SK-N-MC (cell line): Measurements from ENCODE around the gene LIME1.
A peak's percentile ranks its signal among the peaks of the same experiment; 100 is the strongest.

Experiments used
- DNase-seq: peaks from one replicate; pipeline ENCODE4 v3.0.0-alpha.2; 2011; ENCODE audit warnings: low read depth, low spot score
- H3K27ac ChIP-seq: fragments of 200-600 bp; sonication (generic); 2 replicates; pipeline ENCODE4 v1.5.1; 2016; ENCODE audit warnings: mixed run types
- H3K36me3 ChIP-seq: fragments of 200-600 bp; sonication (generic); 2 replicates; pipeline ENCODE4 v1.6.1; 2017; ENCODE audit warnings: antibody characterized with exemption, low read length, mixed read lengths; ENCODE audit not compliant: insufficient read depth
- H3K4me3 ChIP-seq: fragments of 200-600 bp; sonication (generic); 2 replicates; pipeline ENCODE4 v1.5.1; 2016
- H3K9ac ChIP-seq: fragments of 200-600 bp; sonication (generic); 2 replicates; pipeline ENCODE4 v1.8.0; 2017; ENCODE audit warnings: mixed run types, mixed read lengths; ENCODE audit not compliant: insufficient read length
- H3K9me3 ChIP-seq: fragments of 200-600 bp; sonication (generic); 2 replicates; pipeline ENCODE4 v1.6.1; 2017; ENCODE audit warnings: low read depth, mild to moderate bottlenecking, antibody characterized with exemption, low read length, moderate library complexity, mixed read lengths
- EZH2 ChIP-seq: fragments of 200-600 bp; sonication (generic); IDR thresholded peaks from one replicate; pipeline ENCODE4 v1.6.1; 2017; ENCODE audit warnings: antibody characterized with exemption
- FOXP2 ChIP-seq: optimal IDR thresholded peaks from 2 replicates; pipeline ENCODE3; 2011; ENCODE audit warnings: mild to moderate bottlenecking, moderate library complexity; ENCODE audit not compliant: insufficient read depth; ENCODE audit errors: extremely low read length, control extremely low read depth
- POLR2AphosphoS5 ChIP-seq: IDR thresholded peaks from 2 replicates; pipeline ENCODE4 v1.6.1; 2012; ENCODE audit warnings: mild to moderate bottlenecking, low read depth, low read length, borderline replicate concordance

Gene LIME1

DNA sequence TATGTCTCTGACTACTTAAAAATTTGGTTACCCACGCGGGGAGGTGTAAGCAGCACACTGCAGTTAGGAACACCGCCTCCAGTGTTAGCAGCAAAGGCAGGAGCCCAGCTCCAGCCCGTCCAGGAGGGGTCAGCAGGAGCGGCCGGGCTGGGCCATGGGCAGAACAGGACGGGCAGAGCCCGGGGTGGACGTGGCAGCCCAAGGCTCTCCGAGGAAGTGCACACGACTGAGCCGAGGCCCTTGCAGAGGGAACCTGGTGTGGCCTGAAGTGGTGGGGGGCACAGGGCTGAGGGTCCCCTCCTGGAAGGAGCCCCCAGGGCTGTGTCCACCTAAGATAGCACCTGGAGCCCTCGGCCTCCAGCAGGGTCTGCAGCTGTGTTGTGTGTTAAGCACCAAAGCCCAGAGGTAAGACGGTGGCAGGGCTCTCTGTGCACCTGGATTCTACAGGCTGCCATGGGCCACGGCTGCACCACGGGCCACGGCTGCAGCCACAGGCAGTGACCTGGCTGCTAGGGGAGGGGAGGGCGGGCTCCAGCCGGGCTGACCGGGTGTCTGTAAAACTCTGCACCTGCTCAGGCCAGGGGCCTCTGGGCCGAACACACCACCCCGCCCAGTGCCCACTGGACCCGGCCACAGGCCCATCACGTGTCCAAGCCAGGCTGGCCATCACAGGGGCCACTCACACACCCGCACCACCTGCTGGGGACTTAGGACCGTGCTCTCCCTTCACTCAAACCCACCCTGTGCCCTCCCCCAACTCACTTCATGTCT lies 9.7 kb downstream of the LIME1 start:
- H3K36me3 ChIP-seq, result peaks cover 3% of the 10 kb centered on the region; the same call in 1 of the 2 replicates
- no peak for TF ChIP-seq EZH2
- TF ChIP-seq POLR2AphosphoS5, result no peak
- TF ChIP-seq FOXP2, result no peak
- H3K27ac ChIP-seq, result peak overlapping the region; percentile 42; the same call in 1 of the 2 replicates
- no peak overlapping the region for H3K9ac ChIP-seq
- H3K9me3 ChIP-seq, result no peaks in the 10 kb centered on the region
- no peak for DNase-seq
- H3K4me3 ChIP-seq, result no peak overlapping the region

DNA sequence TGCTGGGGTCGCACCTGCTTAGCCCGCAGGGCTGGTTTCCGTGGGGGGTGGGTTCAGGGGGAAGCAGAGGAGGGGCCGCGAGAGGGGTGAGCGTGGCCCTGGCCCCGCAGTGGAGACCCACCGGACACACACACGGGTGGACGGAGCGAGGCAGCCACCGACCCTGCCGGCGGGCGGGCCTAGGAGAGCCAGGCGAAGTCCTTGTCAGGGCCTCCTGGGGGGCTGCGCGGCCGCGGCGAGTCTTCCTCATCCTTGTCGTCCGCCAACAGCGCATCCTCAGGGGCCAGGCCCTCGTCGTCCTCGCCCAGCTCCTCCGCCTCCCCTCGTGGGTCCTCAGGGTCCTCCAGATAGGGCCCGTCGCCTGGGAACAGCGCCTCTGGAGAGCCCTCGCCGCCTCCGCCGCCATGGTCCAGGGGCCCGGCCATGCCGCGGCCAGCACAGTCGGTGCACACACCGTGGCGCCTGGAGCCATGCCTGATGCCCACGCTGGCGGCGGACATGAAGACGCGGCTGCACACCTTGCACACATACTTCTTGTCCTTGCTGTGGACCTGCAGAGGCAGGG lies 10.4 kb downstream of the LIME1 start:
- Histone ChIP-seq H3K36me3 (no peaks in the 10 kb centered on the region), H3K27ac (no peak overlapping the region), H3K9me3 (no peaks in the 10 kb centered on the region), H3K4me3 (no peak overlapping the region), H3K9ac (no peak overlapping the region)
- TF ChIP-seq POLR2AphosphoS5 (no peak), EZH2 (no peak), FOXP2 (no peak)
- DNase-seq, result no peak

DNA sequence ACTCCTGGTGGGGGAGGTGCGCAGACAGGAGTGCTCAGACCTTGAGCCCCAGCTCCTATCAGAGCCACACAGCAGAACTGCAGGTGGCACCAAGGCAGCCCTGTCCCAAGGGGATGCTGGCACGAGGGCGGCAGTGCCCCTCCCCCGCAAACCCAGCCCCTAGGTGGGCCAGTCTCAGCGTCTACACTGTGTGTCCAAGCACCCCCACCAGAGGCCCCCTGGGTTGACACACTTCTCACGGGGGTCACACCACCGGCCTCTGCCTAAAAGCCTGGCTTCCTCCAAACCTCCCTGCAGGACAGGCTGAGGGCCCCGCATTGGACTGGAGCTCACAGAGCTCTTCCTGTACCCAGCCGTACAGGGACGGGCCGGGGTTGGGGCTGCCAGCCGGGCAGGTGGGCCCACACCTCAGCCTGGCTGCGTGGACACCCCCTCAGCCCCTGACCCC lies 11.2 kb downstream of the LIME1 start:
- H3K4me3 ChIP-seq, result no peak overlapping the region
- no peak for DNase-seq
- no peak for TF ChIP-seq FOXP2
- no peak for TF ChIP-seq POLR2AphosphoS5
- no peak for TF ChIP-seq EZH2
- H3K27ac ChIP-seq, result no peak overlapping the region
- no peaks in the 10 kb centered on the region for H3K36me3 ChIP-seq
- no peak overlapping the region for H3K9ac ChIP-seq
- H3K9me3 ChIP-seq, result no peaks in the 10 kb centered on the region

DNA sequence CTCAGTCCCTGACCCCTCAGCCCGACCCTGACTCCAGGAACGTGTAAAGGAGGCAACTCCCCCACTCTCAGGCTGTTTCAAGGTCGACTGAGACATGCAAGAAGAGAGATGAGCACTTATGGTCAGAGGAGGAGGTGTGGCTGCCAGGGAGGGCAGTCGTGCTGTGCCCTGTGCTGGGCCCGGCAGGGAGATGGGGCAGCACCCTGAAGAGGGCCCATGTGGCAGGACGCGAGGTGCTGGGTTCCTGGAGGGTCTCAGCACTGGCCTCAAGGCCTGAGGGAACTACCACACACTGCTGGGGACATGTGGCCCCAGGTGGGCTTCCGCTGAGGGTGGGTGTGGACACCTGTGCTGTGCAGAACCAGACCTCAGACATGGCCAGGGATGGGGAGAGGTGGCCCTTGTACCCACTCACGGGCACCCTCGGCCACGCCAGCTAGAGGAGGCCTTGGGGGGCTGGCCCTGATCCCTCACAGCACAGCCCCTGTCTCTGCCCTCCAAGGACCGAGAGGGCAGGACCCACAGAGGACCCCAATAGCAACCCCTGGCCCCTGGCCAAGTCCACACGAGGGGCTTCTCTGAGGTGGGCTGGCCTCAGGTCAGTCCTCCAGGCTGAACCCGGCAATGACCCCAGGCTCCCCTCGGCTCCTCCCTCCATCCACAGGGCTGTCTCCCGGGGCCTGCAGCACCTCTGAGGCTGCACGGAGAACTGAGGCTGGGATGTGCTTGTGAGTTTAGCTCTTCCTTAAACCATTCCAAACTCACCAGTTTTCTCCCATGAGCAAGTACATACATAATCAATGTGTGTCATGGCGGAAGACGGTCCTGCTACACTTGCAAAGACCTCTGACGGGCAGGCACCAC lies 11.8 kb downstream of the LIME1 start:
- Histone ChIP-seq H3K4me3 (no peak overlapping the region), H3K27ac (no peak overlapping the region), H3K9ac (no peak overlapping the region), H3K36me3 (no peaks in the 10 kb centered on the region), H3K9me3 (no peaks in the 10 kb centered on the region)
- no peak for DNase-seq
- TF ChIP-seq FOXP2 (no peak), POLR2AphosphoS5 (no peak), EZH2 (no peak)

DNA sequence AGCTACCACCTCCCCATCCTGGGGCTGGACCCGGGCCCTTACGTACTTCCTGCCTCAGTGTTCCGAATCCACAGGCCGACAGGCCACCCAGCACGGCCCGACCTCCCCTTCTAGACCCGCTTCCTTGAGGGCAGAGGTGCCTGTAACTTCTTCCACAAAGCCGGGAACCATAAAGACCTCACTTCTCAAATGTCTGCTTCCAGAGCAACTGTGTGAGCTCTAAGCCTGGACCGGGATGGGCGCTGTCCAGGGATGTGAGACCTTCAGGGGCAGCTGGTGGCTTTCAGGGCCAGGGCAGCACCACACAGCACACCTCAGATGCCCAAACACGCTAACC lies 12.4 kb downstream of the LIME1 start:
- no peak overlapping the region for H3K9ac ChIP-seq
- H3K27ac ChIP-seq, result no peak overlapping the region; the same call in 1 of the 2 replicates
- H3K36me3 ChIP-seq, result no peaks in the 10 kb centered on the region

DNA sequence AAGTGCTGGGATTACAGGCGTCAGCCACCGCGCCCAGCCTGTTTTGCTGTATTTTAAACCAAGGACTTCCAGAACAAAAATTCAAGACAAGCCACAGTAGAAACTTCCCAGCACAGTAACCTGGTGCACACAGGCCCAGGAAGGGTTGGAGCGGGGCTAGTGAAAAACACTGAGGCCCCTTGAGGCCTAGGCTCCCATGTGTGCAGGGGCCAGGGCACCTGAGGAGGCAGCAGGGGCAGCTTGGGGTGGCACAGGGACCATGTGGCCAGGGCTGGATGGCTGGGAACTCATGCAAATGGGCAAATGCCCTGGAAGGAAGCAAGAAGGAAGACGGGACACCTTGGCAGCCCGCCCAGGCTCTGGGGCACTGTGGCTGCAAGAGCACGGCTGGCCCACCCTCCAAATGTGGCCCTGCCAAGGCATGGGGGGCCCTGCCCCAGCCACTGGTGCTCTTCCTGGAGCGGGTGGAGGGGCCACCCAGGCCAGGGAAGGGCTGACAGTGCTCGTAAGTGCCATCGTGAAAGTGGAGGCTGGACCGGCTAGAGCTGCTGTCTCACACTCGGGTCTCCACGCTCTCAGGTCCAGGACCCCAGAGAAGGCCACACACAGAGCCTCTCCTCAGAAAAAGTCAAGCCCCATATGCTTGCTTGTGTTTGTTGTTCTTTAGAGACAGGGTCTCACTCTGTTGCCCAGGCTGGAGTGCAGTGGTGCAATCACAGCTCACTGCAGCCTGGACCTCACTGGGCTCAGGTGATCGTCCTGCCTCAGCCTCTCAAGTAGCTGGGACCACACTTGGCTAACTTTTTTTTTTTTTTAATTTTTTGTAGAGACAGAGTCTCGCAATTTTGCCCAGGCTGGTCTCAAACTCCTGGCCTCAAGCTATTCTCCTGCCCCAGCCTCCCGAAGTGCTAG lies 13.4 kb downstream of the LIME1 start:
- H3K36me3 ChIP-seq, result no peaks in the 10 kb centered on the region
- H3K9me3 ChIP-seq, result no peaks in the 10 kb centered on the region
- TF ChIP-seq FOXP2, result no peak
- TF ChIP-seq EZH2, result no peak
- TF ChIP-seq POLR2AphosphoS5, result no peak
- H3K27ac ChIP-seq, result no peak overlapping the region
- no peak overlapping the region for H3K4me3 ChIP-seq
- DNase-seq, result no peak
- H3K9ac ChIP-seq, result no peak overlapping the region

More for the DNA sequence above, 12.4 kb downstream of the LIME1 start:
- H3K4me3 ChIP-seq, result no peak overlapping the region
- TF ChIP-seq FOXP2 (no peak), EZH2 (no peak), POLR2AphosphoS5 (no peak)
- no peak for DNase-seq
- H3K9me3 ChIP-seq, result no peaks in the 10 kb centered on the region

DNA sequence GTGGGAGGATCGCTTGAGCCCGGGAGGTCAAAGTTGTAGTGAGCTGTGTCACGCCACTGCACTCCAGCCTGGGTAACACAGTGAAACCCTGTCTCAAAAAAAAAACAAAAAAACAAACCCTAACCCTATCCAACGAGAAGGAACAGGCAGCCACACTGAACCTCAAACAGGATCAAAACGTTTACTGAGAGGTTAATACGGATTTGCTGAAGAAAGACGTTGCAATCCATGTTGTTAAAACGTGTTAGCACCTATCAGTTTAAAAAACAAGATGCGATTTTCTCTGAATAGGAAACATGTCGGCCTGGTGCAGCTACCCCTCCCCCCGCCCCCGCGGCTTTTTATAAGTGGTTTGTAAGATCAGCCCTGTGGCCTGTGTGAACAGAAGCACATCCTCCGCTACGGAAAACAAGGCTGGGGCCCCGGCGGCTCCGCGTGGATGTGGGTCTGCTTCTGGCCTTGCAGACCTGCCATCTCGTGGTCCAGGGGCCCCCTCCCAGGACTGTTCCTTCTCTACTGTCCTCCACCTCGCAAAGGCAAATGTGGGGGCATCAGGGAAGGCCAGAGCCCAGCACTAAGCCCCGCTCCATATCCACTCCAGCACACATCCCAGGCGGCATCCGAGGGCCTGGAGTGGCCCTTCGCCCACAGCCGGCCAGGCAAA lies 14.5 kb downstream of the LIME1 start:
- Histone ChIP-seq H3K27ac (peak overlapping the region; percentile 19; the same call in 1 of the 2 replicates), H3K9ac (no peak overlapping the region), H3K9me3 (no peaks in the 10 kb centered on the region), H3K36me3 (no peaks in the 10 kb centered on the region), H3K4me3 (no peak overlapping the region)
- TF ChIP-seq POLR2AphosphoS5 (no peak), EZH2 (no peak), FOXP2 (no peak)
- DNase-seq, result no peak
